GM19463 (cell line): ENCODE results near the gene KLHL4.
"Not testable (repeated sequence)": the region's sequence is repeated elsewhere in the genome, so short reads cannot be mapped to it uniquely, and the experiment has no call there.

Experiments used
- ATAC-seq: cut with Tn5 transposase; IDR thresholded peaks from one replicate; pipeline ENCODE4 v1.9.1; 2021; ENCODE audit warnings: mild to moderate bottlenecking, moderate library complexity; ENCODE audit not compliant: unreplicated experiment

Gene KLHL4

GRCh38 chrX:87661761-87662160 lies 144.2 kb downstream of the KLHL4 start:
- ATAC-seq = no peak

GRCh38 chrX:87663421-87663820 lies 145.8 kb downstream of the KLHL4 start:
- no peak for ATAC-seq

GRCh38 chrX:87664381-87664780 lies 146.8 kb downstream of the KLHL4 start:
- no peak for ATAC-seq

- ATAC-seq = no peak
Measured at GRCh38 chrX:87679849-87680248, 162.2 kb downstream of the KLHL4 start.

GRCh38 chrX:87687703-87688102 lies 170.1 kb downstream of the KLHL4 start:
- ATAC-seq = no peak

GRCh38 chrX:87688113-87688748 lies 170.6 kb downstream of the KLHL4 start:
- not testable (repeated sequence) for ATAC-seq

GRCh38 chrX:87689218-87689617 lies 171.6 kb downstream of the KLHL4 start:
- ATAC-seq = not testable (repeated sequence)

- ATAC-seq = no peak
Measured at GRCh38 chrX:87693204-87693603, 175.6 kb downstream of the KLHL4 start.

GRCh38 chrX:87697409-87697808 lies 179.8 kb downstream of the KLHL4 start:
- ATAC-seq = no peak

GRCh38 chrX:87702795-87703194 lies 185.2 kb downstream of the KLHL4 start:
- no peak for ATAC-seq

GRCh38 chrX:87703469-87703868 lies 185.9 kb downstream of the KLHL4 start:
- ATAC-seq = not testable (repeated sequence)

- no peak for ATAC-seq
Measured at GRCh38 chrX:87706134-87706533, 188.5 kb downstream of the KLHL4 start.

- ATAC-seq = no peak
Measured at GRCh38 chrX:87710580-87710979, 193.0 kb downstream of the KLHL4 start.
